HG02588 (cell line): Measurements from ENCODE around the gene SPTB.

Experiments used
- ATAC-seq: cut with Tn5 transposase; IDR thresholded peaks from one replicate; pipeline ENCODE4 v1.9.1; 2021; ENCODE audit warnings: mild to moderate bottlenecking, moderate library complexity; ENCODE audit not compliant: unreplicated experiment

SPTB gene

GRCh38 chr14:64733321-64733720 is 146.4 kb downstream of the SPTB start:
- ATAC-seq, result no peak

GRCh38 chr14:64732536-64733120 is 147.1 kb downstream of the SPTB start:
- no peak for ATAC-seq

GRCh38 chr14:64732066-64732465 is 147.6 kb downstream of the SPTB start:
- no peak for ATAC-seq

GRCh38 chr14:64731141-64731581 is 148.5 kb downstream of the SPTB start:
- ATAC-seq, result no peak

GRCh38 chr14:64730681-64731080 is 149.0 kb downstream of the SPTB start:
- no peak for ATAC-seq

- ATAC-seq, result no peak
Observed at GRCh38 chr14:64730061-64730440, 149.7 kb downstream of the SPTB start.

GRCh38 chr14:64729386-64730060 is 150.2 kb downstream of the SPTB start:
- no peak for ATAC-seq

GRCh38 chr14:64728856-64729255 is 150.9 kb downstream of the SPTB start:
- no peak for ATAC-seq

- ATAC-seq, result no peak
Observed at GRCh38 chr14:64728106-64728505, 151.6 kb downstream of the SPTB start.

- no peak for ATAC-seq
Observed at GRCh38 chr14:64727551-64728071, 152.1 kb downstream of the SPTB start.

GRCh38 chr14:64726585-64726890 is 153.2 kb downstream of the SPTB start:
- no peak for ATAC-seq

GRCh38 chr14:64725879-64726584 is 153.7 kb downstream of the SPTB start:
- no peak for ATAC-seq

GRCh38 chr14:64725261-64725815 is 154.4 kb downstream of the SPTB start:
- ATAC-seq, result no peak

GRCh38 chr14:64724578-64724930 is 155.2 kb downstream of the SPTB start:
- no peak for ATAC-seq

- ATAC-seq, result no peak
Observed at GRCh38 chr14:64723691-64724577, 155.8 kb downstream of the SPTB start.

GRCh38 chr14:64722842-64723447 is 156.8 kb downstream of the SPTB start:
- ATAC-seq, result no peak

- ATAC-seq, result no peak
Observed at GRCh38 chr14:64721899-64722298, 157.8 kb downstream of the SPTB start.

- ATAC-seq, result no peak
Observed at GRCh38 chr14:64721391-64721791, 158.3 kb downstream of the SPTB start.

GRCh38 chr14:64720131-64720576 is 159.6 kb downstream of the SPTB start:
- no peak for ATAC-seq

GRCh38 chr14:64719601-64720000 is 160.1 kb downstream of the SPTB start:
- no peak for ATAC-seq
